Fibroblast of skin of scalp (primary cell): ENCODE results near the gene ZNF273.
"Not testable (repeated sequence)": the region's sequence is repeated elsewhere in the genome, so short reads cannot be mapped to it uniquely, and the experiment has no call there.

Experiments used
- DNase-seq: peaks from one replicate; pipeline ENCODE4 v3.0.0-alpha.2; 2013

The ZNF273 gene

GRCh38 chr7:64877714-64878610, 25.1 kb upstream of the ZNF273 start:
- DNase-seq = no peak

DNA sequence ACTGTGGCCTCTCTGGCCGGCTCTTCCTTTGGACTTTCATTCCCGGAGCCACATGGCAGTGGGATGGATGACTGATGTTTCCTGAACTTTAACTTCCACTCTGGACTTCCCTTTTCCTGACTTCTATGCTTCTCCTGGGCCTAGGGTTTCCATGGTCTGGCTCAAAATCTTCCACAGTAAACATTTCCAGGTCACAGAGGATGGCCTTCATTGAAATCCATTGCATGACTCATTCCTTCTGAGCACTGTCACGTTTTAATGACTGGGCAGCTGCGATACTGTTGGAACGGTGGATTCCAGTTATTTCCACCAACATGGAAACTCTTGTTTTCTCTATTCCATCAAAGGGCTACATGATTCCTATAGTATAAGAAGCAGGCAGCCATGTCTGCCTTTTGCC, 24.4 kb upstream of the ZNF273 start:
- no peak for DNase-seq

- no peak for DNase-seq
Measured at GRCh38 chr7:64879086-64879730, 23.9 kb upstream of the ZNF273 start.

DNA sequence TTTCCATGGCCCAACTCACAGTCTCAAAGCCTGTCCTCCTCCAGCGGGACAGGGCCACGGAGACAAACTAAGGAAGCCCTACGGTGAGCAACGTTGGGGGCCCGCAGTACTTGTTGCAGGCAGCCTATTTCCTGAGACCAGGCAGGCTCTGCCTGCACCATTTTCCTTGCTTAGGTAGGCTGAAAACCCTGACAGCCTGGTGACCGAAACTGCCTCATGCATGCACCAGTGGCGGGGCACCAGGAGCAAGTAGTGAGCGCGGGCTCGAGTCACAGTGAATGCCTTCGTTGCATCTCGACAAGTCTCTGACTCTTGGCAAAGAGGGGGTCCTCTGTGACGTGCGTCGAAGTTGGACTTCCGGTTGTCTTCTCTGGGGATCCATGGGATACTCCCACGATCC, 23.3 kb upstream of the ZNF273 start:
- no peak for DNase-seq

DNA sequence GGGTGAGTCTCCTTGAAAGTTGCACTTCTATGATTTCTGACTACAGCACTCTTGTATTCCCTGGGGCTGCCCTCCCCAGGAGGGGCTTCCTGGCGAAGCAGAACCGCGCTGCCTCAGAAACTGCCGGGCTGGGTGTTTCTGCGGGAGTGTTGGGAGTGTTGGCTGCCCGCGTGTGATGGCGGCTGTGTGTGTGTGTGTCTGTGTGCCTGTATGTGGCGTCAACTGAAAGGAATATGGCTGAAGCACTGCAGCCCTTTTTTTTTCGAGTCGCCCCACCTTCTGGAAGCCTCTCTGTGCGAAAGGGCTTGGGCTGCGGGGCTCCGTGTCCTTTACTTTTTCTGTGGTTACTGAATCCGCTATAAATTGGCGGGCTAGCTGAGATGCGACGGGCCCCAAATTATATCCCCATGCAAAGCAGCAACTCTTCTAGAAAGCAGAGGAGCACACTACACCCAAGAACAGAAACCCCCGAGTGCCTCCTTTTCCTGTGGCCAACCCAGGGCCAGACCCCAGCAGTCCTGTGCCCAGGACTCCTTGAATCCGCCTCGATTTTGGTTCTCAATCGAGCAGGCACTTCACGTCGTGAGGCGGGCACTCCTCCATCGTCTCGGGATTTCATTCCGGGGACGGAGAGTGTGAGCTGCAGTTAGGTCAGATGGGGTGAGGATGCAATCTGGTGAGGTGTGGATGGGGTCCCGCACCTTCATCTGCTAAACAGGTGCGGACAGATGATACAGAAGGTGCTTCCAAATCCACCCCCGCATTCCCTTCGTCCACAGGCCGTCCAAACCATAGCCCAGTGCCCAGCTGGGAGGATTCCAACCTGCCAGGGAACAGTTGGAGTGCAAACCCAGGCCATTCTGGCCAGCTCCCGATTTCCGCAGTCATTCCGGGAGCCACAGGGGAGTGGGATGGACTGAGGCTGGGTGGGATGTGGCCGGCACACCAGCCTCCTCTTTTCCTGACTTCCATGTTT, 22.5 kb upstream of the ZNF273 start:
- DNase-seq = no peak

DNA sequence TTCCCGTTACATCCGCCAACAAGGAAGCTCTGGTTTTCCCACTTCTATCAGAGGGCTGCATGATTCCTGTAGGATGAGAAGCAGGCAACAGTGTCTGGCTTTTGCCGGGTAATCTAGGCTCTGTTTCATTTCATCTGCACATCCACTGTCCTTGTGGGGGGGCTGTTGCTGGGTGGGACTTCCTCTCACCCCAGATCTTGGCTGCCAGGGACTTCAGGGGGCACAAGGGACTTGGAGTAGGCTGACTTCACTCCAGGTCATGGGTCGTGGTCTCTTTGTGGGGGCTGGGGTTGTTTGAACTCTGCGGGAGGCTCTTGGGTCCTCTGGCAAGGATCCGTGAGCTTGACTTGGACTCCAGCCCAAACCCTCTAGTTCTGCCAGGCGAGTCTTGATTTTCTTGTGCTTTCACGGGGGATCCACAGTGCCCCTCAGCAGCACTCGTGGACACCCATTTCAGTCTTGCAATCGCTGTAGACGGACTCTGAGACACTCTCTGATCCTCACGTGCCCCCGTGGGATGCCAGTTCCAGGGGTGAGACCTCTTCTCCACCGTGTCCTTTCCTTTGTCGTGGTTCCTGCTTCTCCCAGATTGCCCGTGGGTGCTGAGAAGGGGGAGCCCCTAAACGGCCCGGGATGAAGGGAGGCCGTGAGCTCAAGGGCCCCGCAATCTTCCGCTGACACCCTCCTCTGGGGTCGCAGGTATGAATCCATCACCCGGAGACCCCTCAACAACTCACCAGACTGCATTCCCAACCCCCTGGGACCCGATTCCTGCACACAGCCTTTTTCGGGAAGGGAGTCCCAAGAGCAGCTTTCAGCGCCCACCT, 21.4 kb upstream of the ZNF273 start:
- no peak for DNase-seq

DNA sequence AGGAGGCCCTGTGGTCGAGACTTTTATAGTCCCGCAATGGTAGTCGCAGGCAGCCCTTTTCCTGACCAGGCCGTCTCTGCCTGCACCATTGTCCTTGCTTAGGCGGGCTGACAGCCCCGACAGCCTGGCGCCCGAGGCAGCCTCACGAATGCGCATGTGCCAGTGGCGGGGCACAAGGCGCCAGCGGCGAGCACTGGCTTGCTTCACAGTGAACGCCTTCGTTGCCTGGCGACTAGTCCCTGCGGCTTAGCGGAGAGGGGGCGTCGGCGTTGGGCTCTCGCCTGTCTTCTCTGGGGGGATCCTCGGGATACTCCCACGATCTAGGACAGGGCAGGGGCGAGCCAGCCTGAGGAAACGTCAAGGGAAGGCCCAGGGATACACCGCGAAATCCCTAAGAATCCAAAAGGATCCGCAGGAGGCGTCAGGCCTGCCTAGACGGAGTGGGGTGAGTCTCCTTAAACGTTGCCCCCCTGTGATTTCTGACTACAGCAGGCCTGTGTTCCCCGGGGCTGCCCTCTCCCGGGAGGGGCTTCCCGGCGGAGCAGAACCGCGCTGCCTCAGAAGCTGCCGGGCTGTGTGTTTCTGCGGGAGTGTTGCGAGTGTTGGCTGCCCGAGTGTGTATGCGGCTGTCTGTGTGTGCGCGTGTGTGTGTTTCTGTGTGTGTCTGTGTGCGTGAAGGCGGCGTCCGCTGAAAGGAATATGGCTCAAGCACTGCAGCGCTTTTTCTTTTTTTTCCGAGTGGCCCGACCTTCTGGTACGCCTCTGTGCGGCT, 20.5 kb upstream of the ZNF273 start:
- peak; percentile 22 for DNase-seq

GRCh38 chr7:64883113-64883905, 19.8 kb upstream of the ZNF273 start:
- no peak for DNase-seq

DNA sequence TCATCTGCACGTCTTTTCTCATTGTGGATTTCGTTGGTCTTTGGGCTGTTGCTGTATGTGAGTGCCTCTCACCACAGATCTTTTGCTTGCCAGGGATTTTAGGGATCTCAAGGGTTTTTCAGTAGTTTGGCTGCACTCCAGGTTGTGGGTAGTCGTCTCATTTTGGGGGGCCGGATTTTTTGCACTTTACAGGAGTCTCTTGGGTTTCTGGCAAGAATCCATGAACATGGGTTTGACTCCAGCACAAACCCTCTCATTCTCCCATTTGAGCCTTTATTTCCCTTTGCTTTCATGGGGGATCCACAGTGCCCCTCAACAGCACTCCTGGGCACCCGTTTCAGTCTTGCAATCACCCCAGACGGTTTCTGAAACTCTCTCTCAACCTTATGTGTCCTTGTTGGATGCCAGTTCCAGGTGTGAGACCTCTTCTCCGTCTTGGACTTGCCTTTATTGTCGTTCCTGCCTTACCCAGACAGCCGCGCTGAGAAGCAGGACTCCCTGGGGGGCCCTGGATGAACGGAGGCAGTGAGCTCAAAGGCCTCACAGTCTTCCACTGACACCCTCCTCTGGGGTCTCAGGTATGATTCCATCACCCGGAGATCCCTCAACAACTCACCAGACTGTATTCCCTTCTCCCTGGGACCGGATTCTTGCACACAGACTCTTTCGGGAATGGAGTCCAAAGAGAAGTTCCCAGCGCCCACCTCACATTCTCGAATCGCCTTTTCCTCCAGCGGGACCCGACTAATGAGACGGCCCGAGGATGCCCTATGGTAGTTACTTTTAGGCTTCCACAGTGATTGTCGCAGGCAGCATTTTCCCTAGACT, 18.8 kb upstream of the ZNF273 start:
- DNase-seq = no peak

- no peak for DNase-seq
Measured at GRCh38 chr7:64884913-64885370, 18.1 kb upstream of the ZNF273 start.

DNA sequence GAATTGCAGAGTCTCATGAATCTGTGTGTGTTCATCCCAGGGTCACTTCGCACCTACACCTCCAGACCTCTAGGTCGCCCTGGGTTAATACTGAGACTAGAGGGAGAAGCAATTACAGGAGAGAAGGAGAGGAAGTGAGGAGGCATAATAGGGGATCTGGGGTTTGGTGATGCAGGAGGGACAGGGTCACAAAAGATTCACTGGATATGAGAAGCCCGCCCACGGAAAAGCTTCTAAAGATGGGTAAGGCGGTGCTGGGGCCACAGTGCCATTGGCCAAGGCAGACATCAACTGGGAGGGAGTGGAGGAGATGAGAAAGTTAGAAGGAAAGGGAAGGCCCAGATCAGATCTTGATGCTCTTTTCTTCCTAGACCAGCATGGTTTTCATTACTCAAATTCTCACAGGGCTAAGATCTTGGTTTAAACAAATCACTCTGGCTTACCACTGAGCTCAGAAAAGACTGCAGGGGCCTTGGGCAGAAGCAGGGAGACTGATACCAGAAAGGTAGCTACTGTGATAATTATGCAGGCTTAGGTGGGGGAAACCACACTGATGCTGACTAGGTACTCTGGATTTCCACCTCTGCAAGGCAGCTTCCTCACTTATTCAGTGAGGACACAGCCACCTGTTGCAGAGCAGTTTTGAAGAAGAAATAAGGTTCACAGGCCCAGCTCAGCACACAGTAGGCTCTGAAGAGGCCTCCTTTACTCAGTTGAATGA, 17.4 kb upstream of the ZNF273 start:
- no peak for DNase-seq

DNA sequence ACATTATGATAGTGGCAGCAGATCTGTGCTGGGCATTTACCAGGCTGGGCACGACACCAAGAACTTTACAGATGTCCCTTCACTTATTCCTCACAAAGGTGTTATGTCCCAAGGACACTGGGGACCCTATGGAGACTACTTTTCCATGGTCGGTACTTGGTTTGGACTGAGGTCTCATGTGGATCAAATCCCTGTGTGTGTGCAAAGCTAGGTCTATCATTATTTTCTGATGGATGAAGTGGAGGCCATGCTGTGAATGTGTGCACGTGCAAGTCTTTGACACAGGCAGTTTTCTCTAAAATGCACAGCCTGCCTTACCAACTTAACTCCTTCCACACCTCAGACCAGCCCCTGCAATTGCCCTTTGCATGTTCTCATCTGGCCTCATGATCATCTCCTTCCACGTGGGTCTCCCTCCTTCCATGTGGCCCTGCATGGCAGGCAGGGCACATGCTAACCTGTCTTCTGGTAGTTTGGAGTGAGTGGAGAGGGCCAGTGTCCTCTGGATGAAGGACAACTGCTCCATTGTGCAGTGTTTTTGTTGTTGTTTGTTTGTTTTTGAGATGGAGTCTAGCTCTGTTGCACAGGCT, 16.0 kb upstream of the ZNF273 start:
- DNase-seq = no peak

DNA sequence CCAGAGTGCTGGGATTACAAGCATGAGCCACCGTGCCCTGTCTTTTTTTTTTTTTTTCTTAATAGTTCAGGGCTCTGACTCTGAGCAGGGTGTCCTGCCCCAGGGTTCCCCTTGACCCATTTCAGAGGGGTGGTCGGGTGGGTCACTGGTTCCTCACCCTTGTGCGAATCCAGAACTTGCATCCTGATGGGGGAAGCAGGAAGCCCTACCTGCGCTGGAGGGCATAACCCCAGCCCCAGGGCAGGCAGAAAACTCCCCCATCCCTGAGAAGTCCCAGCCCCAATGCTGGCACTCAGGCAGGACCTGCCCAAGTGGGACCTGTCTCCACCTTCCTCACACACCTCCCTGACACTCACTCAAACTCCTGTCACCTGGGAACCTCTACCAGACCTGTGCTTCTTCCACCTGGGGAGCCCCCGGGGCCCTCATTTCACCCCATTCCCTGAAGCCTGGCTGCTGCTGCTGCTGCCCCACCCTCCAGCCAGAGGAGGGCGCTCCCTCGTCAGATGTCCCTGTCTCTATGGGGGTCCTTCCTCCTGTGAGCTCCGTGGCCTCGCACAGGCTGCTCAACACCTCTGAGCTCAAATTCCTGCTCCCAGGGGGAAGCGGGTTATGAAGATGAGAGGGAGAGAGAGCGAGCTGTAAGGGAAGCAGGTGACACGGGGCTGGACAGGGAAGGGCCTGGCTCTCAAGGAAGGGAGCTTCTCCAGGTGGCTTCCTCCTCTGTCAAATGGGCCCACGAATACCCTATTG, 15.1 kb upstream of the ZNF273 start:
- no peak for DNase-seq

DNA sequence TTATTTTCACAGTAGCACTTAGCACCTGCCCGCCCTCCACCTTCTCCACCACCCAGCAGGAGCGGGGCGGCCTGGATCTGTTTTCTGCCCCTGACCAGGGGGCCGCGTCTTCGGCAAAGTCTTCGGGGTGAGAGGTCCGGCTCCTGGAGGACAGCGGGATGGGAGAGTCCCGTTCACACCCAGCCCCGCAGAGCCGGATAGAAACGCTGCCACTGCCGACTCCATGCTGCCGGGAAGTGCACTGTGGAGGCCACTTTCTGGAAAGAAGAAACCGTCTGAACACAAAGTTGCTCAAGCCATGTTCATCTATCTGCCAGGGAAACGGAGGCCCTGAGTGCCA, 14.5 kb upstream of the ZNF273 start:
- no peak for DNase-seq

DNA sequence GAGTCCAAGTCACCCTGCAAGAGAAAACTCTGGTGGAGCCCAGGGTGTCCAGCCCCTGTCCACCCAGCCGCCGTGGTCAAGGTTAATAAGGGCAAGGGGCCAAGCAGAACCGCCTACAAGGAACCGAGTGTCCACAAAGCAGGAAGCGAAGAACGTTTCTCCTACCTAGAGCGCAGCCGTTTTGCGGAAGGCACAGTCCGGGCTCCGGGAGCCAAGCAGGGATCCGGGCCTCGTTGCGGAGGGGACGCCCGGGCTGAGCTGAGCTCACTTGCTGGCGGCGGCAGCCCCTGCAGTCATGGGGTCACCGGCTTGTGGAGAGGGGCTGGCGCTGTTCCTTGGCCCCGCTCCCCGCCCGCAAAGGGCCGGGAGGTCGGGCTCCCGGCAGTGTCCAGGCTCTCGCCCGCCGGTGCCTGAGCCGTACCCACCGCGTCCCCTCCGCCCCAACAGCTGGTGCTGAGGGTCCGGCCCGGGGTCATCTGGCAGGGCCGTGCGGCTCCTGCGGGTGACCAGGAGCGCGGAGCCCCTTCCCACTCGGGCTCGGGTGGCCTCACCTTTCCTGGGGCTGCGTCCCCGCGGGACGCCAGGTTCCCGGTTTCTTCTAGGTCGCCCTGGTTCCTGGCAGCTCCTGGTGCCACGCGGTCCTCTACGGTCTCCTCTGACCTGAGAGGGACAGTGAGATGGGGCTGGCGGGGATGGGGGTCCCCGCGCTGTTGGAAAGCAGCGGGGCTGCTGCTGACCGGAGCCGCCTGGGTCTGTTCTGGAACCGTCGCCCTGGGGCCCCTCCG, 14.0 kb upstream of the ZNF273 start:
- DNase-seq = no peak

DNA sequence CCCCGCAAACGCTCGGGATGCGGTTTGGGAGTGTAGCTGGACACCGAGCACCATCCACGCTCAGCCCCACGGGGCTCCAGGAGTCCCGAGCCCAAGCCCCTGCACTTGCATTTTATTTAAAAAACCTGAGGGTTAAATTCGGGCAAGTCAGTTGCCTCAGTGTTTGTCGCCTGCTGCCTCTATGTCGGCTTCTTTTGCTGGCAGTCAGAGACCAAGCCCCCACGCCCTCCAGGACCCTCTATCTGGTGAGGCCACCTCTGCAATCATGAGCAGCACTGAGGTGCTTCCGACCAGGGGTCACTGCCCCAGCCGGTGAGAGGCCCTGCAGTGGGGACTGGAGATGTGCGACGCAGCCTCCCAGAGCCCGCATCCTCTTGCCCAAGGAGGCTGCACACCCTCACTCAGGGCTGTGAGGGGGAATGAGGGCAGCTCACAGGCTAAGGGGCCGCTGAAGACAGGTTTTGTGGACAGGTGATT, 13.3 kb upstream of the ZNF273 start:
- no peak for DNase-seq

GRCh38 chr7:64890273-64890672, 12.8 kb upstream of the ZNF273 start:
- DNase-seq = not testable (repeated sequence)
